GM18526 (cell line): ENCODE results near the gene PLCB3.

ENCODE experiments used
- POLR2A ChIP-seq: IDR thresholded peaks from 3 replicates; pipeline ENCODE4 v1.6.1; 2011; ENCODE audit not compliant: insufficient read length; ENCODE audit errors: extremely low read depth

Gene PLCB3

DNA sequence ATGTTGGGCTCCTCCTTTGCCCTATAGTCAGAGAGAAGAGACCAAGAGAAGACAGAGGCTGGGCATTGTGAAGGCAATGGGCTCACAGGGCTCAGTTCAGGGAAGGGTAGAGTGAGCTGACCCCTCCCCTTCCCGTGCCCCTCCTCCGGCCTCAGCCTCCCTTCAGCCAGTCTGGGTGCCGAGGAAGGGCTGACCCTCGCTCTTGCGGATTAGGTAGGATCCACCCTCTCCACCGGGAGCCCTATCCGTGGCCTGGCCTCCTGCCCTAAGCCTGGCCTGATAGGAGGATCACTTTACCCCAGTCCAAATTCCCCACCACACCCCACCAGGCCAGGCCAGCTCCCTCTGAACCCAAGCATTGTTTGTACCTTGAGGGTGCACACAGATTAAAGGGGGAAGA, 2.8 kb upstream of the PLCB3 start:
- TF ChIP-seq POLR2A = no peak

DNA sequence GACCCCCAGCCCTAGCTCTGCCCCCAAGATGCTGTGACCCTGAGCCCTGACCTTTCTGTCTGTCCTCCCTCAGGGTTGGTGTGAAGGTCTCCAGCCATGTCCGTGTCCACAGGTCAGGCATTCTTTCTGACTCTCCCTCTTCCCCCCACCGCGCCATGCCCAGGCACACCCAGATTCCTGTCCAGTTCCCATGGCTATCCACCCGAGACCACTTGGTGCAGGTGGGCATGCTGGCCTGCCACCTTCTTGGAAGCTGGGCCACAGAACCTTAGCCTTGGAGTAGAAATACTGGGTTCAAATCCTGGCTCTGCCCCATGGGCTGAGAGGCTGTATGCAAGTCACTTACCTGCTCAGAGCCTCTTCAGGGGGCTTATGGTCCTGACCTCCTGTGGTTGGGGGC, 2.3 kb upstream of the PLCB3 start:
- no peak for TF ChIP-seq POLR2A

DNA sequence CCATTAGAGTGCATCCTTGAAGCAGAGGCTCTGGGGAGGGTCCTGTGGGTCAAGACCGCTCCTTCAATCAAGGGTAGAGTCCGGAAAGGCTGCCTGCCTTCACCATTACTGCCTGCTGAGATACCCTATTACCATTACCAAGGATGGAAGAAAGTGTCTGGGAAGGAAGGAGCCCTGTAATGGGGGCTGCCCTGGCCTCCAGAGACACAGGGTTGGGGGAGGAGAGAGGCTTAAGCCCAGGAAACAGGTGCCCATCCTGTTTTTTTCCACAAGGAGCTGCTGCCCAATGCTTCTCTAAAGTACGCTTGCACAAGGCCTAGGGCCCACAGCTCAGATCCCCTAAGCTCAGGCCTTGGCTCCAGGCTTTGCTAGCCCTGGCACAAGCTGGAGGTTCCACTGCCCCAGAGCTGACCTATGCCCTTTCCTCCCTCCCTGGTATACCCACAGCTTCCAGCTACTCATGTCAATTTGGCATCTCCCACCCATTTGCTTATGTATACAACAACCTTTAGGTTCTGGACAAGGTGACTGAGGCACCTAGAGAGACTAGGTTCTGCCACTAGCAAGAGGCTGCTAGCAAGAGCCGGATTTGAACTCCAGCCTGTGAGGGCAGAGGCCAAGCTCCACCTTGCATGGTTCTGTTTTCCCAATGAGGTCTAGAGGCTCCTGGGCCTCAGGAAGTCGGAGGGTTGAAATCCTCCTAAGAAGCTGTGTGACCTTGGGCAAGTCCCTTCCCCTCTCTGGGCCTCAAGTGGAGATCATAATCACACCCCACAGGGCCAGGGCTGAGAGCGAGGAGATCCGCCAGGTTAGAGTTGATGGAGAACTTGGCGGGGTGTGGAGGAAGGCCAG, 1.5 kb upstream of the PLCB3 start:
- TF ChIP-seq POLR2A = no peak

DNA sequence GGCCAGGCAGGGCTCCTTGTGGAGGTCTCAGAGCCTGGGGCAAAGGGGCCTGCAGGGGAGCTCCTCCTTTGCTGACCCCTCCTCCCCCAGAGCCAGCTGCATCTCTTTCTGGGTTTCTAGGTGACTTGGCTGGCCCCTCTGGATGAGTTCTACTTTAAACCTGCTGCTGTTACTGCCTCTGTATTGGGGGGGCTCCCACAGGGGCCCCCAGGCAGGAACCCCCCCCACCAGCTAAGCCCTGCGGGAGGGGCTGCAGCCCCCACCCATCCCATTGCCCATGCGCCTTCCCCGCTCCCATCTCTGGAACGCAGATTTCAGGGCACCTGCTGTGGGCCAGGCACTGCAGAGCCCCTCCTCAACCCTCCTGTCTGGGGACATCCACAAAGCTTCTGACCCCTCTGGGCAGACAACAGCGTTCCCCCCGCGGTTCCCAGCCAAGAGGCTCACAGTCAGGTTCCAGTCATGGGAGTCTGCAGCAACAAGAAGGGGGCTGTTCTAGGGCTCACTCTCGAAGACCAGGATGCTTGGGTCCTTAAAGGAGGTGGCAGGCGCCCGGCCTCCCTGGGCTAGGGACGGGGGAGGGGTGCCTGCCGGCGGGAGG, 815 bp upstream of the PLCB3 start:
- TF ChIP-seq POLR2A = no peak

DNA sequence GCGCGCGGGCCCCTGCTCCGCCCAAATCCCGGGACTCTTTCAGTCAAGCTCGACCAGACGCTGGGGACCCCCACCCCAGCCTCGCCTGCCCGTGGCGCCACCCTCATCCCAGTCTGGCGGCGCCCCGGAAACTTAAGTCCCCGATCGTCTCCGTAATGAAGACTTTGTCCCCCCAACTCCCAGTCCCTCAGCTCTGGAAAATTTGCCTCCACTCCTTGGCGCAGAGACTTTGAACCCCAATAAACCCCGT, 348 bp downstream of the PLCB3 start:
- no peak for TF ChIP-seq POLR2A

DNA sequence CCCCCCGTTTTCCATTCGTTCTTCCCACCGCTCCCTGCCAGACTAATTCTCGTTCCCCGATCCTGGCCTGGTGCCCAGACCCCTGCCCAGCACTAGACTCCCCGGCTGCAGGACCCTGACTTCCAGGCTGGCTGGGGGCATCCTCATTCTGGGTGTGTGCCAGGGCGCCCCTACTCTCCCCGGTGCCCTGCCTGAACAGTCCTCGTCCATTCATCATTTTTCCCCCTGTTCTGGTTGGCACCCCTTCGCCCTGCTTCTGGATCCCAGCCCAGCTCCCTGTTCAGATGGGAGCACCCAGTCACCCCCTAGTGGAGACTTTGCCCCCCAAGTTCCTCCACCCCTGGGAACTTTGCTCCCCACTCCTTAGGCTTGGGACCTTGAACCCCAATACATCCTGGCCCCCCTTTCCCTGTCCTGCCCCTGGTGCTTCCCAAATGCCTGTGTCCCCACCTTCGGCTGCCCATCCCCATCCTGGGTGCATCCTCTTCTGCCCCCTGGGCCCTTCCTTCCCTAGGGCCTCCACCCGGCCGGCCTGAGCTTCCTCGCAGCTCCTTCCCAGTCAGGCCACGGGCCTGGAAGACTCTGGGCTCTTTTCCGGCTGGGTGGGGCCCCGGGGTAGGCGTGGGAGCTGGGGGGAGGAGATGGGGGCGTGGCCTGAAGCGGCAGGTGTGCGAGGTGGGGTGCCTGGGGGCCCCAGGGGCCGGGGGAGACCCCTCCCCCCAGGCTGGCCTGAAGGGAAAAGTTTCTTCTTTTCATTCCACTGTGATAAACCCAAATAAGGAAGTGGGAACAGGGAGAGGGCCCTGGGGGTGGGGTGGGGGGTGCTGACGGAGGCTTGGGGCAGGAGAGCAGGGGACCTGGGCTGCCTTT, 908 bp downstream of the PLCB3 start:
- no peak for TF ChIP-seq POLR2A

DNA sequence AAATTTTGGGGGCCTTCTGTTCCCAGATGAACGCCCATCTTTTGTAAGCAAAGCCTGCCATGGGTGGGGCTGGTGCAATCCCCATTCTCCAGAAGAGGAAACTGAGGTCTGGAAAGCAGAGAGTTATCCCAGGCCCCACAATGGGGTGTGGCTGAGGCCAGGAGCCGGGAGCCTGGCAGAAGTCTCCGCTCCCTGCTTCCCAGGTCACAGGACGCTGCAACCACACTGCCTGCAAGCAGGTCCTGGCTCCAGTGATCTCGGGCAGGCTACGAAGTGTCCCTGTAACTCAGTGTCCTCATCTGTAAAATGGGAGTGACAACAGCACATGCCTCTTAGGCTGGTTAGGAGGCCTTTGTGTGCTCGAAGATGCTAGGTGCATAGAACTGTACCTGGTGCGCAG, 1.7 kb downstream of the PLCB3 start:
- TF ChIP-seq POLR2A = no peak

DNA sequence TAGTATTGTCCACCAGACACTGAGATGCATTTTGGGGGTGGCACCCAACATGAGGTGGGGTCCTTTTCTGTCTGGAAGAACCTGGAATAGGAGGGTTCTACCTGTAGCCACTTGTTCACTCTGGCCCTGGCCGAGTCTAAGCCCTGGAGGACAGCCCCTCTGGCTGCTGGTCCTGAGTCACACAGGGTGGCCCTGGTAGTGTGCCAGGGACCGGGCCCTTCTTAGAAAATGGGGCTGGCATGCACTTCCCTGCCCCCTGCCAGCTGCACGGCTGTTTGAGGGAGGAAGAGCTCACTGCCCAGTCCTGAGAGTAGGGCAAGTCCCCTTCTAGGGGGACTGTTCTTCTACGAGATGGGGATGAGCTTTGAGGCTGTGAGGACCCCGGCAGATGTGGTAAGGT, 2.2 kb downstream of the PLCB3 start:
- no peak for TF ChIP-seq POLR2A

DNA sequence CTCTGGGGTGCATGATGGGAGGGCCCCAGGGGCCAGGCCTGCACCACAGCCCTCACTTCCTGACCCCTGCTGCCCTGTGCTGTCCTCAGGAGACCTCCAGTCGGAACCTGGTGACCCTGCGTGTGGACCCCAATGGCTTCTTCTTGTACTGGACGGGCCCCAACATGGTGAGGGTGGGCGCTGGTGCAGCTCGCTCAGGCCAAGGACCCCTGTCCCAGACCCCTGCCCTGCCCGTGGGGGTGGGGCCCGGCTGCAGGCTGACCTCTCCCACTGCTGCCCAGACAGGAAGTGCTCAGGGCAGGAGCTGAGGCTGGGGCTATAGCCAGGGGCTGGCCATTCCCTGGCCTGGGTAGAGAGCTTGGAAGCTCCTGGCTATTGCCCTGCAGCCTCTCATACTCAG, 3.0 kb downstream of the PLCB3 start:
- no peak for TF ChIP-seq POLR2A

DNA sequence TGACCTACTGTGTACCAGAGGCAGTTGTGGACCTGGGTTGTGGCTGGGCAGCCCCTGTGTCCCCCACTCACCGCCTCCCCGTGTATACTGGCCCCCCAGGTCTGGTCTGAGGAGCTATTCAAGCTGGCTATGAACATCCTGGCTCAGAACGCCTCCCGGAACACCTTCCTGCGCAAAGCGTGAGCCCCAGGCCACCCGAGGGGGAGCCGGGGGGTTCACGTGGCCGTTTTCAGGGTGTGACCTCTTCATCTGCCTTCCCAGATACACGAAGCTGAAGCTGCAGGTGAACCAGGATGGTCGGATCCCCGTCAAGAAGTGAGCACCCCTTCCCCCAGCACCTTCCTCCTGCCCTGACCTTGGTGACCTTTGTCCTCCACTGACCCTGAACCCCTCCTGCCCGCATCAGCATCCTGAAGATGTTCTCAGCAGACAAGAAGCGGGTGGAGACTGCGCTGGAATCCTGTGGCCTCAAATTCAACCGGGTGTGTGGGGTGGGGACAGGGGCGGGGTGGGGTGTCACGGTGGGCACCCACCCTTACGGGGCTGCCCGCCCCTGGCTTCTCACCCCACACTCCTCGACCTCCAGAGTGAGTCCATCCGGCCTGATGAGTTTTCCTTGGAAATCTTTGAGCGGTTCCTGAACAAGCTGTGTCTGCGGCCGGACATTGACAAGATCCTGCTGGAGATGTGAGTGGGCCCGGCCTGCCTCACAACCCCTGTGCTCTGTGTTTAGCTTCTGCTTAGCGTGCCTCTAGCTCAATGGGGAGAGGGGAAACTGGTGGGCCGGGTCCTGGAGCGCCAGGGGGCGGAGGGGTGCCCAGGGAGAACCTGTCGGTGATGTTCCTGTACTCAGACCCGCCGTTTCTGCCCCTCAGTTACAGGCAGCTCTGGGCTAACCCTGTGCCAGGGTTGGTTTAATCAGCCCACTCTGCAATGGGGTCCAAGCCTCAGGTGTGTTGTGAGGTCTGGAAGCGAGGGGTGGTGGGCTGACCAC, 4.1 kb downstream of the PLCB3 start:
- no peak for TF ChIP-seq POLR2A

DNA sequence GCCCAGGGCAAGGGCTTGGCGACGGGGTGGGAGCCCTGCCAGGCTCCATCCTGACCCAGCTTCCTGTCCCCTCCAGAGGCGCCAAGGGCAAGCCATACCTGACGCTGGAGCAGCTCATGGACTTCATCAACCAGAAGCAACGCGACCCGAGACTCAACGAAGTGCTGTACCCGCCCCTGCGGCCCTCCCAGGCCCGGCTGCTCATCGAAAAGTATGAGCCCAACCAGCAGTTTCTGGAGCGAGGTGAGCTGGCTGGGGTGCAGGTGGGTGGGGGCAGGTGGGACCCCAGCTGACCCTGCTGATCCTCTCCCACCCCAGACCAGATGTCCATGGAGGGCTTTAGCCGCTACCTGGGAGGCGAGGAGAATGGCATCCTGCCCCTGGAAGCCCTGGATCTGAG, 5.0 kb downstream of the PLCB3 start:
- TF ChIP-seq POLR2A = no peak

DNA sequence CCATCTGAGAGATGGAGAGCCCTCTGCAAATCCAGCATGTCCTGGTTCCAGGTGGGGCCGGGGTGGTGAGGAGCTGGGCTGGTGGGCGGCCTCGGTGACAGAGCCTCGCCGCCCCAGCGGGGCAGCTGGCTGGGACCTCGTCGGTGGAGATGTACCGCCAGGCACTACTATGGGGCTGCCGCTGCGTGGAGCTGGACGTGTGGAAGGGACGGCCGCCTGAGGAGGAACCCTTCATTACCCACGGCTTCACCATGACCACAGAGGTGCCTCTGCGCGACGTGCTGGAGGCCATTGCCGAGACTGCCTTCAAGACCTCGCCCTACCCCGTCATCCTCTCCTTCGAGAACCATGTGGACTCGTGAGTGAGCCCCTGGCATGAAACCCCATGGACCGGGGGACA, 7.0 kb downstream of the PLCB3 start:
- no peak for TF ChIP-seq POLR2A

DNA sequence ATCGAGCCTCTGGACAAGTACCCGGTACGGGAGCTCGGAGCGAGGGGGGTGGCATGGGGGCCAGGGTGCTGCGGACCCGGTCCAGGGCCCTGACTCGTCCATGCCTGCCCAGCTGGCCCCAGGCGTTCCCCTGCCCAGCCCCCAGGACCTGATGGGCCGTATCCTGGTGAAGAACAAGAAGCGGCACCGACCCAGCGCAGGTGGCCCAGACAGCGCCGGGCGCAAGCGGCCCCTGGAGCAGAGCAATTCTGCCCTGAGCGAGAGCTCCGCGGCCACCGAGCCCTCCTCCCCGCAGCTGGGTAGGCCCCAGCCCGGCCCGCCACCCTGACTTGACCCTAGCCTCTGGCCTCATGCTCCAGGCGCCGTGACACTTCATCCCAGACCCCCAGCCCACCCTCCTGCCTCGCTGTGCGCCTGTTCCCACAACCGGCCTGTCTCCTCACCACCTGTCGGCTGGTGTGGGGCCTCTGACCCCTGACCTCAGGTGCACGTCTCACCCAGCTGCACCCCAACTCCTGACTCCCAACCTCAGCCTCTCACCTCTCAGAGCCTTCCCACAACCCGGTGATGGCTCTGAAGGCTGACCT, 7.7 kb downstream of the PLCB3 start:
- TF ChIP-seq POLR2A = no peak

DNA sequence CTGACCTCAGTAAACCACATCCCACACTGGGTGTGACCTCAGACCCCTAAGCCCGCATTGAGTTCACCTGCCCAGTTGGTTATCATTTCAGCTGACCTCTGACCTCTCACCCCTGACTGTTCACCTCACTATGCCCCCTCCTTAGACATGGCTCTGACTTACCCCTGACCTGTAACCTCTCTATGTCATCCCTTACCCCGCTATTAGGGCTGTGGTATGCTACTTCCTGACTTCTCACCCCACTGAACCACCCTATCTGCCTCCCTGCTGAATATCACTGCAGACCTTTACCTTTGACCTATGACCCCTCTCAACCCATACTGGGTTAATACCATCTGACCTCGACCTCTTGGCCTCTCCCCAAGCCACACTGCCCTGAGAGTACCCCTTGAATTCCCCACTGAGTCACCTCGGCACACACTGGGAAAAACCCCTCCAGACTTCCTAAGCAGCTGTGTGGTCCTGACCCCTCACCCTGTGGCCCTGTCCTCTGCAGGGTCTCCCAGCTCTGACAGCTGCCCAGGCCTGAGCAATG, 8.3 kb downstream of the PLCB3 start:
- no peak for TF ChIP-seq POLR2A
